GM12891 (cell line): Measurements from ENCODE around the gene TAOK3.

Experiments used
- POLR2A ChIP-seq: IDR thresholded peaks from 2 replicates; pipeline ENCODE4 v1.6.1; 2011; ENCODE audit warnings: low read depth, low read length, control low read depth
- POLR2AphosphoS5 ChIP-seq: IDR thresholded peaks from 2 replicates; pipeline ENCODE4 v1.6.1; 2011; ENCODE audit warnings: low read depth, low read length, control low read depth
- POU2F2 ChIP-seq: IDR thresholded peaks from 2 replicates; pipeline ENCODE4 v1.6.1; 2011; ENCODE audit warnings: low read depth, mild to moderate bottlenecking, control low read depth, low read length, moderate library complexity
- SPI1 ChIP-seq: IDR thresholded peaks from 2 replicates; pipeline ENCODE4 v1.6.1; 2011; ENCODE audit warnings: low read depth, low read length, control low read depth
- TAF1 ChIP-seq: IDR thresholded peaks from 2 replicates; pipeline ENCODE4 v1.6.1; 2011; ENCODE audit warnings: low read depth, low read length, control low read depth

GRCh38 chr12:118125743-118126118 is 247.0 kb downstream of the TAOK3 start:
- TF ChIP-seq POLR2AphosphoS5 (no peak), POLR2A (no peak), TAF1 (no peak), SPI1 (no peak), POU2F2 (no peak)
